Activated CD4-positive, alpha-beta T cell treated with anti-CD3 and anti-CD28 coated beads, Interleukin-2, Interleukin-6, amounts not matched to agents 100 ng/mL and 50 ng/mL, durations not matched to agents 16 hours and 8 hours (primary cell): ENCODE results near the gene PSD2.

Source experiments
- DNase-seq: peaks from one replicate; pipeline ENCODE4 v3.0.0-alpha.2; 2020

PSD2 gene

GRCh38 chr5:139795074-139796001, at the start of gene PSD2:
PSD2 (plus strand) TSS chr5:139795808; CDS start chr5:139809441, 13,633 bp downstream.
- DNase-seq, result no peak

- DNase-seq, result peak; percentile 47
Observed at GRCh38 chr5:139746691-139747582, 48.7 kb upstream of the PSD2 start.

- peak; percentile 24 for DNase-seq
Observed at GRCh38 chr5:139747583-139748504, 47.8 kb upstream of the PSD2 start.

GRCh38 chr5:139748505-139748826, 47.1 kb upstream of the PSD2 start:
- DNase-seq, result no peak

- no peak for DNase-seq
Observed at GRCh38 chr5:139749242-139749641, 46.4 kb upstream of the PSD2 start.

- no peak for DNase-seq
Observed at GRCh38 chr5:139751236-139751635, 44.4 kb upstream of the PSD2 start.

GRCh38 chr5:139752506-139753473, 42.8 kb upstream of the PSD2 start:
- no peak for DNase-seq

- no peak for DNase-seq
Observed at GRCh38 chr5:139755892-139756671, 39.5 kb upstream of the PSD2 start.

- no peak for DNase-seq
Observed at GRCh38 chr5:139756971-139757370, 38.6 kb upstream of the PSD2 start.

- DNase-seq, result no peak
Observed at GRCh38 chr5:139757727-139758509, 37.7 kb upstream of the PSD2 start.

- DNase-seq, result no peak
Observed at GRCh38 chr5:139758510-139759075, 37.0 kb upstream of the PSD2 start.

- no peak for DNase-seq
Observed at GRCh38 chr5:139759219-139759721, 36.3 kb upstream of the PSD2 start.

- no peak for DNase-seq
Observed at GRCh38 chr5:139760066-139761056, 35.2 kb upstream of the PSD2 start.

- no peak for DNase-seq
Observed at GRCh38 chr5:139761057-139761450, 34.6 kb upstream of the PSD2 start.

GRCh38 chr5:139761501-139761900, 34.1 kb upstream of the PSD2 start:
- no peak for DNase-seq

GRCh38 chr5:139762615-139763170, 32.9 kb upstream of the PSD2 start:
- no peak for DNase-seq

GRCh38 chr5:139763280-139763929, 32.2 kb upstream of the PSD2 start:
- no peak for DNase-seq
